ENCODE measurements around the gene PCDHGB4.

PCDHGB4 gene

GRCh38 chr5:141387557-141388311 lies at the start of gene PCDHGB4:
Gene PCDHGB4 (plus strand): TSS chr5:141387698. CDS start chr5:141387885, 187 bp downstream.
- peak; percentile 52 for TF ChIP-seq RAD21 (IDR thresholded peaks at IDR 0.05; ENCODE audit: low read depth)

- TF ChIP-seq RAD21 (IDR thresholded peaks at IDR 0.05; ENCODE audit: low read depth) (peak; percentile 39), REST (IDR thresholded peaks at IDR 0.05; ENCODE audit: low read depth) (no peak)
These were observed 48.8 kb upstream of the PCDHGB4 start, which contains the start of gene PCDHGA2 for GRCh38 chr5:141338538-141339306. Gene PCDHGA2 (plus strand): TSS chr5:141338760.

GRCh38 chr5:141342773-141343172 lies 44.7 kb upstream of the PCDHGB4 start:
- TF ChIP-seq RAD21 (IDR thresholded peaks at IDR 0.05; ENCODE audit: low read depth) (no peak), FOXM1 (IDR thresholded peaks at IDR 0.05; ENCODE audit: borderline replicate concordance, low read depth) (no peak), CREB1 (IDR thresholded peaks at IDR 0.05; ENCODE audit: low read depth) (no peak), TEAD4 (IDR thresholded peaks at IDR 0.05) (no peak), TCF12 (IDR thresholded peaks at IDR 0.05; ENCODE audit: low read depth) (no peak), EP300 (IDR thresholded peaks at IDR 0.05; ENCODE audit: borderline replicate concordance) (no peak), CEBPB (IDR thresholded peaks at IDR 0.05) (no peak), NFIC (IDR thresholded peaks at IDR 0.05) (no peak), ZBTB7A (IDR thresholded peaks at IDR 0.05; ENCODE audit: low read depth) (no peak), USF1 (IDR thresholded peaks at IDR 0.05) (no peak), MAX (IDR thresholded peaks at IDR 0.05) (no peak), REST (IDR thresholded peaks at IDR 0.05; ENCODE audit: low read depth) (no peak), YY1 (IDR thresholded peaks at IDR 0.05; ENCODE audit: low read depth) (no peak), EGR1 (IDR thresholded peaks at IDR 0.05) (no peak), TAF1 (IDR thresholded peaks at IDR 0.05; ENCODE audit: low read depth) (no peak)

GRCh38 chr5:141343242-141343952 lies 44.1 kb upstream of the PCDHGB4 start, which contains the start of gene PCDHGA3:
Gene PCDHGA3 (plus strand): TSS chr5:141343829. CDS start chr5:141344034, 205 bp downstream.
- TF ChIP-seq NFIC (IDR thresholded peaks at IDR 0.05), result no peak
- no peak for TF ChIP-seq ZBTB7A (IDR thresholded peaks at IDR 0.05; ENCODE audit: low read depth)
- no peak for TF ChIP-seq TCF12 (IDR thresholded peaks at IDR 0.05; ENCODE audit: low read depth)
- TF ChIP-seq RAD21 (IDR thresholded peaks at IDR 0.05; ENCODE audit: low read depth), result no peak
- TF ChIP-seq FOXM1 (IDR thresholded peaks at IDR 0.05; ENCODE audit: borderline replicate concordance, low read depth), result no peak
- TF ChIP-seq YY1 (IDR thresholded peaks at IDR 0.05; ENCODE audit: low read depth), result no peak
- TF ChIP-seq REST (IDR thresholded peaks at IDR 0.05; ENCODE audit: low read depth), result no peak
- TF ChIP-seq EGR1 (IDR thresholded peaks at IDR 0.05), result no peak
- TF ChIP-seq USF1 (IDR thresholded peaks at IDR 0.05), result no peak
- TF ChIP-seq TEAD4 (IDR thresholded peaks at IDR 0.05), result no peak
- no peak for TF ChIP-seq CREB1 (IDR thresholded peaks at IDR 0.05; ENCODE audit: low read depth)
- no peak for TF ChIP-seq MAX (IDR thresholded peaks at IDR 0.05)
- no peak for TF ChIP-seq EP300 (IDR thresholded peaks at IDR 0.05; ENCODE audit: borderline replicate concordance)
- TF ChIP-seq CEBPB (IDR thresholded peaks at IDR 0.05), result no peak
- TF ChIP-seq TAF1 (IDR thresholded peaks at IDR 0.05; ENCODE audit: low read depth), result no peak

Data from Ishikawa (cell line).